Endodermal cell (in vitro differentiated cells): ENCODE measurements around the gene DNAJC4. TPM values are rescaled to one million over a fixed set of nuclear protein-coding genes. Genes with fewer than 3 reads are reported as not detected.

Experiments used
- DNase-seq: peaks from one replicate; pipeline ENCODE4 v3.0.0-alpha.2; 2017
- H3K27ac ChIP-seq: 2 replicates; pipeline ENCODE4 v1.5.1; 2013; ENCODE audit warnings: mild to moderate bottlenecking, low read depth, low read length, moderate library complexity
- H3K27me3 ChIP-seq: 2 replicates; pipeline ENCODE4 v1.6.1; 2013; ENCODE audit warnings: mild to moderate bottlenecking, low read length, moderate library complexity; ENCODE audit not compliant: insufficient read depth, control insufficient read depth, poor library complexity, severe bottlenecking
- H3K36me3 ChIP-seq: 2 replicates; pipeline ENCODE4 v1.7.0; 2013; ENCODE audit warnings: mild to moderate bottlenecking, low read length, moderate library complexity; ENCODE audit not compliant: control insufficient read depth, insufficient read depth
- H3K4me1 ChIP-seq: one replicate; pipeline ENCODE4 v1.7.0; 2013; ENCODE audit warnings: low read length; ENCODE audit not compliant: control insufficient read depth, insufficient read depth
- H3K4me3 ChIP-seq: 2 replicates; pipeline ENCODE4 v1.5.1; 2013; ENCODE audit warnings: mild to moderate bottlenecking, low read length, moderate library complexity
- H3K9ac ChIP-seq: 2 replicates; pipeline ENCODE4 v1.6.1; 2013; ENCODE audit warnings: mild to moderate bottlenecking, low read length, moderate library complexity; ENCODE audit not compliant: poor library complexity, severe bottlenecking; ENCODE audit errors: extremely low read depth
- H3K9me3 ChIP-seq: 2 replicates; pipeline ENCODE4 v1.6.1; 2013; ENCODE audit warnings: mild to moderate bottlenecking, low read length, moderate library complexity; ENCODE audit not compliant: control insufficient read depth
- H3K27ac Mint-ChIP-seq: 2 replicates; pipeline ENCODE4 v1.8.0; 2020; ENCODE audit warnings: mixed read lengths
- H3K27me3 Mint-ChIP-seq: 2 replicates; pipeline ENCODE4 v1.8.0; 2021; ENCODE audit warnings: mild to moderate bottlenecking, mixed read lengths; ENCODE audit not compliant: insufficient read depth
- H3K36me3 Mint-ChIP-seq: 2 replicates; pipeline ENCODE4 v1.8.0; 2020; ENCODE audit warnings: low read depth, mixed read lengths
- H3K4me1 Mint-ChIP-seq: 2 replicates; pipeline ENCODE4 v1.8.0; 2020; ENCODE audit warnings: mixed read lengths
- H3K4me3 Mint-ChIP-seq: 2 replicates; pipeline ENCODE4 v1.8.0; 2020; ENCODE audit warnings: mild to moderate bottlenecking, moderate library complexity, mixed read lengths
- H3K9me3 Mint-ChIP-seq: 2 replicates; pipeline ENCODE4 v1.8.0; 2020; ENCODE audit warnings: mild to moderate bottlenecking, mixed read lengths
- WGBS, 2 experiments: methylation state at CpG; one replicate each; pipeline versions ENCODE4 v1.1.5 to v1.1.7; 2013; ENCODE audit warnings: missing lambda C conversion rate in 2 of 2, mixed read lengths in 1 of 2; ENCODE audit not compliant: insufficient coverage in 1 of 2, insufficient read length in 1 of 2; 5-methylcytosine and 5-hydroxymethylcytosine counted together
- total RNA-seq, 2 donors: library from RNA; stranded (reverse); fragmentation: NEBNext Ultra II Directional in 1 of 2; extraction: Animal tissue kit (Norgen Biotek cat#: 25700) in 1 of 2; gene quantifications; 2 replicates in 1 of 2; 3 replicates in 1 of 2; pipeline ENCODE4 v1.2.1, GENCODE V29; 2021
- TF ChIP-seq, protein P1 (sequence below): fragments of 200-600 bp; sonication (generic); conservative IDR thresholded peaks from 2 replicates; pipeline ENCODE4 v1.5.0; 2021; ENCODE audit warnings: antibody characterized with exemption, mild to moderate bottlenecking

The DNAJC4 gene
- total RNA-seq, 2 donors from 2014 or later: 20.3 to 22.9 TPM

DNA sequence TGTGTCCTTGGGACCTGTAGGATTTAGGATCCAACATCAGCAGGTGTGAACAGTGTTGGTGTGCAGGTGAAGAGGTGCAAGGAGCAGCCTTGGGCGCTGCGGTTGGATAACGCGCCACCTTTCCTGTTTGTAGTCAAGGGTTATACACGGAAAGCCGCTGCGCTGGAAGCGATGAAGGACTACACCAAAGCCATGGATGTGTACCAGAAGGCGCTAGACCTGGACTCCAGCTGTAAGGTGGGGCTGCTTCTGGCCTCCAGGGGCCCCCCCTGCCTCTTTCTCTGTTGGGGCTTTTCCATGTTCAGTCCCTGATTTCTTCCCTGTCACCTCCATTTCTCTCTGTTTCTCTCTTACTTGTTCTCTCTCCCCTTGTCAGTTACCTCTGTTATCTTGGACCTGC lies 27.4 kb upstream of the DNAJC4 start:
- Histone ChIP-seq H3K27ac (no peak overlapping the region), H3K4me3 (no peak overlapping the region), H3K4me1 (peaks cover 3% of the 10 kb centered on the region), H3K27me3 (no peaks in the 10 kb centered on the region), H3K9ac (no peak overlapping the region), H3K9me3 (no peaks in the 10 kb centered on the region), H3K36me3 (peaks cover 84% of the 10 kb centered on the region)
- Mint-ChIP-seq H3K27ac (no peak overlapping the region), H3K9me3 (no peaks in the 10 kb centered on the region), H3K36me3 (peaks cover 60% of the 10 kb centered on the region), H3K4me3 (no peak overlapping the region), H3K4me1 (no peaks in the 10 kb centered on the region), H3K27me3 (no peaks in the 10 kb centered on the region)
- 93 to 96% methylated on average over 9 of the region's 9 CpGs for WGBS, 2 experiments
- no peak for DNase-seq
- TF ChIP-seq, protein P1, sequence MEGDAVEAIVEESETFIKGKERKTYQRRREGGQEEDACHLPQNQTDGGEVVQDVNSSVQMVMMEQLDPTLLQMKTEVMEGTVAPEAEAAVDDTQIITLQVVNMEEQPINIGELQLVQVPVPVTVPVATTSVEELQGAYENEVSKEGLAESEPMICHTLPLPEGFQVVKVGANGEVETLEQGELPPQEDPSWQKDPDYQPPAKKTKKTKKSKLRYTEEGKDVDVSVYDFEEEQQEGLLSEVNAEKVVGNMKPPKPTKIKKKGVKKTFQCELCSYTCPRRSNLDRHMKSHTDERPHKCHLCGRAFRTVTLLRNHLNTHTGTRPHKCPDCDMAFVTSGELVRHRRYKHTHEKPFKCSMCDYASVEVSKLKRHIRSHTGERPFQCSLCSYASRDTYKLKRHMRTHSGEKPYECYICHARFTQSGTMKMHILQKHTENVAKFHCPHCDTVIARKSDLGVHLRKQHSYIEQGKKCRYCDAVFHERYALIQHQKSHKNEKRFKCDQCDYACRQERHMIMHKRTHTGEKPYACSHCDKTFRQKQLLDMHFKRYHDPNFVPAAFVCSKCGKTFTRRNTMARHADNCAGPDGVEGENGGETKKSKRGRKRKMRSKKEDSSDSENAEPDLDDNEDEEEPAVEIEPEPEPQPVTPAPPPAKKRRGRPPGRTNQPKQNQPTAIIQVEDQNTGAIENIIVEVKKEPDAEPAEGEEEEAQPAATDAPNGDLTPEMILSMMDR: no peak

DNA sequence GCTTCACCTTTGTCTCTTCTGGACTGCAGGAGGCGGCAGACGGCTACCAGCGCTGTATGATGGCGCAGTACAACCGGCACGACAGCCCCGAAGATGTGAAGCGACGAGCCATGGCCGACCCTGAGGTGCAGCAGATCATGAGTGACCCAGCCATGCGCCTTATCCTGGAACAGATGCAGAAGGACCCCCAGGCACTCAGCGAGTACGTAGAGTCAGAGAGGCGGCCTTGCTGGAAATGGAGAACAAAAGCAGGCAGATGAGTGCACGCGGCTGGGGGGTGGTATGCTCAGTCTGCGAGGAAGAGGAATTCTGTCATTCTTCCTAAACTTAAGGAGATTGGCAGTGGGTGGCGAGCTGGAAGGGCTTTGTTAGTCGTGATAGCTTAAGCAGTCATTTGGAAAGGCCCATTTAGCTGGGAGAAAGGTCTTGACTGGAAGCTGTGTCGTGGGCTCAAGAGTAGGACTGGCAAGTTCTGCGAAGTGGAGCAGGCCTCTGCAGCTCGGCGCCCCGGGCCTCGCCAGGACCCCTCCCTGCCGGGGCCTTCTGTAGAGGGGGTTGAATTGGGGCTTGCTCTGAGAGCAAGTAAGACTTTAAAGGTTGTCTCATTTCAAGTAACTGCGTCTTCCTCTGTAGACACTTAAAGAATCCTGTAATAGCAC lies 26.8 kb upstream of the DNAJC4 start:
- Mint-ChIP-seq H3K9me3 (no peaks in the 10 kb centered on the region), H3K36me3 (peaks cover 59% of the 10 kb centered on the region), H3K4me1 (no peaks in the 10 kb centered on the region), H3K27me3 (no peaks in the 10 kb centered on the region), H3K4me3 (no peak overlapping the region), H3K27ac (no peak overlapping the region)
- Histone ChIP-seq H3K27me3 (no peaks in the 10 kb centered on the region), H3K9ac (no peak overlapping the region), H3K36me3 (peaks cover 78% of the 10 kb centered on the region), H3K9me3 (no peaks in the 10 kb centered on the region), H3K4me3 (no peak overlapping the region), H3K27ac (no peak overlapping the region), H3K4me1 (peaks cover 3% of the 10 kb centered on the region)
- 88 to 94% methylated on average over 24 to 27 of the region's 27 CpGs for WGBS, 2 experiments
- DNase-seq: no peak
- TF ChIP-seq, protein P1: no peak

DNA sequence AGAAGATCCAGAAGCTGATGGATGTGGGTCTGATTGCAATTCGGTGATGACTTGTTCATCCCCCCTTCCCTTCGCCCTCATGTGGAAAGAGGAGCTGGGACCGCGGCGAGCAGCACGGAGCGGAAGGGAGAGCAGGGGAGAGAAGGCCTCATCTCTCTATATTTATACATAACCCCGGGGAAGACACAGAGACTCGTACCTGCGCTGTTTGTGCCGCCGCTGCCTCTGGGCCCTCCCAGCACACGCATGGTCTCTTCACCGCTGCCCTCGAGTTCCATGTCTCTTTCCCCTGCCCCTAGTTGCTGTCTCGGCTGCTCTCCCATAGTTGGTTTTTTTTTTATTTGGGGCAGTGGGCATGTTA lies 26.3 kb upstream of the DNAJC4 start:
- H3K4me1 ChIP-seq: peaks cover 3% of the 10 kb centered on the region
- H3K27ac ChIP-seq: no peak overlapping the region

More for the DNA sequence above, 26.3 kb upstream of the DNAJC4 start:
- H3K4me1 Mint-ChIP-seq: no peaks in the 10 kb centered on the region
- H3K4me3 Mint-ChIP-seq: no peak overlapping the region
- no peak overlapping the region for H3K9ac ChIP-seq
- peaks cover 58% of the 10 kb centered on the region for H3K36me3 Mint-ChIP-seq
- no peaks in the 10 kb centered on the region for H3K9me3 Mint-ChIP-seq
- peak overlapping the region; percentile 74 for H3K27ac Mint-ChIP-seq
- 95% methylated on average over 16 of the region's 16 CpGs; no CpG with 5 or more reads in 1 of the 2 experiments for WGBS, 2 experiments
- H3K36me3 ChIP-seq: peaks cover 73% of the 10 kb centered on the region
- DNase-seq: no peak
- H3K27me3 Mint-ChIP-seq: no peaks in the 10 kb centered on the region
- TF ChIP-seq, protein P1: no peak
- H3K27me3 ChIP-seq: no peaks in the 10 kb centered on the region
- H3K4me3 ChIP-seq: no peak overlapping the region
- no peaks in the 10 kb centered on the region for H3K9me3 ChIP-seq
